ENCODE results near the gene KCNB1. TPM values are rescaled to one million over a fixed set of nuclear protein-coding genes. Genes with fewer than 3 reads are reported as not detected.

Gene KCNB1
- polyA plus RNA-seq, 1 donor from 2014 or later, result 3.6 TPM

GRCh38 chr20:49462626-49463025 lies 19.8 kb downstream of the KCNB1 start:
- H2AFZ ChIP-seq (ENCODE audit: low read depth, low read length), result no peak overlapping the region
- no peak for TF ChIP-seq POLR2AphosphoS5 (IDR thresholded peaks at IDR 0.05)
- TF ChIP-seq CTCF (IDR thresholded peaks at IDR 0.05; ENCODE audit: poor library complexity, severe bottlenecking), result no peak
- TF ChIP-seq REST (IDR thresholded peaks at IDR 0.05; ENCODE audit: borderline replicate concordance), result no peak
- TF ChIP-seq MXI1 (conservative IDR thresholded peaks at IDR 0.05; ENCODE audit: poor library complexity, severe bottlenecking), result no peak
- no peak for TF ChIP-seq EZH2 (IDR thresholded peaks at IDR 0.05; ENCODE audit: borderline replicate concordance, insufficient read depth, low read length, poor library complexity, severe bottlenecking)
- no peak for TF ChIP-seq EP300 (conservative IDR thresholded peaks at IDR 0.05; ENCODE audit: poor library complexity, severe bottlenecking)
- TF ChIP-seq TAF1 (IDR thresholded peaks at IDR 0.05; ENCODE audit: low read depth), result no peak
- no peak for TF ChIP-seq RAD21 (conservative IDR thresholded peaks at IDR 0.05)
- no peak for TF ChIP-seq SMC3 (conservative IDR thresholded peaks at IDR 0.05; ENCODE audit: poor library complexity)

GRCh38 chr20:49461894-49462620 lies 20.4 kb downstream of the KCNB1 start:
- Histone ChIP-seq H3K79me2 (replicated peaks; ENCODE audit: insufficient read depth, low read length) (no peaks in the 10 kb centered on the region), H3K36me3 (ENCODE audit: insufficient read depth, low read length) (no peaks in the 10 kb centered on the region), H3K4me3 (ENCODE audit: low read length) (no peak overlapping the region), H3F3A (ENCODE audit: insufficient read depth, low read length, poor library complexity, severe bottlenecking) (no peaks in the 10 kb centered on the region), H3K4me2 (ENCODE audit: low read length) (no peak overlapping the region), H4K20me1 (ENCODE audit: insufficient read depth) (no peaks in the 10 kb centered on the region), H3K27me3 (ENCODE audit: insufficient read depth, low read depth, low read length) (no peaks in the 10 kb centered on the region), H3K9me3 (ENCODE audit: low read length) (no peaks in the 10 kb centered on the region), H3K9me2 (ENCODE audit: insufficient read depth, low read length) (no peaks in the 10 kb centered on the region), H3K27ac (ENCODE audit: low read length) (no peak overlapping the region), H3K9ac (ENCODE audit: low read length) (no peak overlapping the region), H2AFZ (ENCODE audit: low read depth, low read length) (no peak overlapping the region)
- TF ChIP-seq EZH2 (IDR thresholded peaks at IDR 0.05; ENCODE audit: borderline replicate concordance, insufficient read depth, low read length, poor library complexity, severe bottlenecking), result no peak
- no peak for TF ChIP-seq EP300 (conservative IDR thresholded peaks at IDR 0.05; ENCODE audit: poor library complexity, severe bottlenecking)
- no peak for TF ChIP-seq RAD21 (conservative IDR thresholded peaks at IDR 0.05)
- TF ChIP-seq CTCF (IDR thresholded peaks at IDR 0.05; ENCODE audit: poor library complexity, severe bottlenecking), result no peak
- TF ChIP-seq TAF1 (IDR thresholded peaks at IDR 0.05; ENCODE audit: low read depth), result no peak
- TF ChIP-seq POLR2AphosphoS5 (IDR thresholded peaks at IDR 0.05), result no peak
- no peak for TF ChIP-seq SMC3 (conservative IDR thresholded peaks at IDR 0.05; ENCODE audit: poor library complexity)
- no peak for TF ChIP-seq MXI1 (conservative IDR thresholded peaks at IDR 0.05; ENCODE audit: poor library complexity, severe bottlenecking)
- TF ChIP-seq REST (IDR thresholded peaks at IDR 0.05; ENCODE audit: borderline replicate concordance), result no peak

More at GRCh38 chr20:49462626-49463025, 19.8 kb downstream of the KCNB1 start:
- Histone ChIP-seq H3K9ac (ENCODE audit: low read length) (no peak overlapping the region), H3K4me3 (ENCODE audit: low read length) (no peak overlapping the region), H3F3A (ENCODE audit: insufficient read depth, low read length, poor library complexity, severe bottlenecking) (no peaks in the 10 kb centered on the region), H3K4me2 (ENCODE audit: low read length) (no peak overlapping the region), H4K20me1 (ENCODE audit: insufficient read depth) (no peaks in the 10 kb centered on the region), H3K9me2 (ENCODE audit: insufficient read depth, low read length) (no peaks in the 10 kb centered on the region), H3K27me3 (ENCODE audit: insufficient read depth, low read depth, low read length) (no peaks in the 10 kb centered on the region), H3K9me3 (ENCODE audit: low read length) (no peaks in the 10 kb centered on the region), H3K79me2 (replicated peaks; ENCODE audit: insufficient read depth, low read length) (no peaks in the 10 kb centered on the region), H3K36me3 (ENCODE audit: insufficient read depth, low read length) (no peaks in the 10 kb centered on the region), H3K27ac (ENCODE audit: low read length) (no peak overlapping the region)
